Measurements from ENCODE around the gene RBM28.

RBM28 gene, protein sequence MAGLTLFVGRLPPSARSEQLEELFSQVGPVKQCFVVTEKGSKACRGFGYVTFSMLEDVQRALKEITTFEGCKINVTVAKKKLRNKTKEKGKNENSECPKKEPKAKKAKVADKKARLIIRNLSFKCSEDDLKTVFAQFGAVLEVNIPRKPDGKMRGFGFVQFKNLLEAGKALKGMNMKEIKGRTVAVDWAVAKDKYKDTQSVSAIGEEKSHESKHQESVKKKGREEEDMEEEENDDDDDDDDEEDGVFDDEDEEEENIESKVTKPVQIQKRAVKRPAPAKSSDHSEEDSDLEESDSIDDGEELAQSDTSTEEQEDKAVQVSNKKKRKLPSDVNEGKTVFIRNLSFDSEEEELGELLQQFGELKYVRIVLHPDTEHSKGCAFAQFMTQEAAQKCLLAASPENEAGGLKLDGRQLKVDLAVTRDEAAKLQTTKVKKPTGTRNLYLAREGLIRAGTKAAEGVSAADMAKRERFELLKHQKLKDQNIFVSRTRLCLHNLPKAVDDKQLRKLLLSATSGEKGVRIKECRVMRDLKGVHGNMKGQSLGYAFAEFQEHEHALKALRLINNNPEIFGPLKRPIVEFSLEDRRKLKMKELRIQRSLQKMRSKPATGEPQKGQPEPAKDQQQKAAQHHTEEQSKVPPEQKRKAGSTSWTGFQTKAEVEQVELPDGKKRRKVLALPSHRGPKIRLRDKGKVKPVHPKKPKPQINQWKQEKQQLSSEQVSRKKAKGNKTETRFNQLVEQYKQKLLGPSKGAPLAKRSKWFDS

DNA sequence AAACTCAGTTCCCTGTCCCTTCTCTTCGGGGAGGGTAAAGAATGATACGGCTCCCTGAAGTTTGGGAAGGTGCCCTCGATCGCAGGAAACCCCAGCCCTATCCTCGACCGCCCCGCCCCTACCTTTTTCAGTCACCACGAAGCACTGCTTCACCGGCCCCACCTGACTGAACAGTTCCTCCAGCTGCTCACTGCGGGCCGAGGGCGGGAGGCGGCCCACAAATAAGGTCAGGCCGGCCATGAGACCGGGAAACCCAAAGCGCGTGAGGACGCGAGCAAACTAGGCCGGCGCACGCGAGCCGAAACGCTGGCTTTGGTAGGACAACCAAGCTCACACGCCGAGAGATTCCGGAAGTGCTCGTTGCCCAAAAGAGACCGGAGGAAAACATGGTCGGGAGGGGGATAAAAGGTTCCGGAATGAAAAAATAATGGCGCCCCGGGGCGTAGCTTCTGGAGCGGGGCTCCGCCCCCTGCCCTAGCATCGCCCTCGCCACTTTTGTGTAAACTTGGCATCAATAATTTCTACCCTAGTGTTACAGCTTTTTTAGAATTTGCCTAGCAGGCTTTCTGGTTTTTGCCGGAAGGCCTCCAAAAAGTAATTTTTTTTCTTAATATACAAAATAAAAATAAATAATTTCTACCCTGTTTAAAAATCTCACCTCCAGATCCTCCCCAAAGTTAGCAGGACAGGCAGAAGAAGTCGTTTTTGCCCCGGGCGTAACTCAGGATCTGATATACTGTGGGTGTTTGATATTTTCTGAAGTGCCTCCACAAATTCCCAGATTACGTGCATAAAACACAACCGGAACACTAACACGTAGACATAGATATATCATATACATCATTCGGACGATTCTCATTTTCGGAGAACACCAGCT lies at the start of gene RBM28:
Gene RBM28 (minus strand): TSS at position 355 of the 877 bp plus-strand sequence. CDS start 115 bp downstream, at position 240.
- peak; percentile 66 to 78 for DNase-seq (ENCODE audit: low read depth in 2 of 2)

DNA sequence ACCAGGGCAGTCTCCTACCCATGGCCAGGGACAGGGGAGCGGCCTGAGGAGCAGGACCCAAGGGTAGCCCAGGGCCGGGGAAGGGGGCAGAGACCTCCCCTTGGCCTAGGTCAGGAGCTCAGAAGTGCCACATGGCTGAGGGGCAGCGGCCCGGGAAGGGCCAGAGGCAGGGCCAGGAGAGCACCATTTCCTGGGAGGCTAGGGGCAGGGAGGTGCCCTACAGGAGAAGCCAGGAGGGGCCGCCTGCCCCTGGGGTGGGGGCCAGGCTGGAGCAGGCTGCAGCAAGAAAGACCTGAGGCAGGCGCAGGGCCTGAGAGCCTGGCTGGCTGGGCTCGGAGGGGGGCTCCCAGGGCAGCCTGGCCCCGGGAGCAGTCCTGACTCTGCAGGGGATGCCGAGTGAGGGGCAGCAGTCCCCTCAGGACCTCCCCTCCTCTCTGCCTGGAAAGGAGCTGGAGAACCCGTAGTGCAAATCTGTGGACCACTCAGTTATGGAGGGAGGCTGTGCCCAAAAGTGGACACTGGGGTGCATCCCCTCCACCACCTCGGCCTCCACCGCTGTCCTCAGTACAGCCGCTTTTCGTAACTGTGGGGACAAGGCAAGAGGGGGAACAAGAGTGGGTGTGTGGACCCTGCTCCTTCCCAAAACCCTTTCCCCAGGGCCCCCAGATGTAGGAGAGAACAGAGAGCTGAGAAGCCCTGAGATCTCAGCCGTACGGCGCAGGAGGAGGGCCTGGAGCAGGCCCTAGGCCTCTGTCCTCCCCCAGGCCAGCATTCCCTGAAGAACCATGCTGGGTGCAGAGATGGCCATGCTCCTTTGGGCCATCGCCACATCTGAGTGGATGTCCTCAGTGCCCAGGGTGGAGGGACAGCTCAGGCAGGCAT lies 49.0 kb upstream of the RBM28 start:
- DNase-seq (ENCODE audit: low read depth in 2 of 2), result no peak

DNA sequence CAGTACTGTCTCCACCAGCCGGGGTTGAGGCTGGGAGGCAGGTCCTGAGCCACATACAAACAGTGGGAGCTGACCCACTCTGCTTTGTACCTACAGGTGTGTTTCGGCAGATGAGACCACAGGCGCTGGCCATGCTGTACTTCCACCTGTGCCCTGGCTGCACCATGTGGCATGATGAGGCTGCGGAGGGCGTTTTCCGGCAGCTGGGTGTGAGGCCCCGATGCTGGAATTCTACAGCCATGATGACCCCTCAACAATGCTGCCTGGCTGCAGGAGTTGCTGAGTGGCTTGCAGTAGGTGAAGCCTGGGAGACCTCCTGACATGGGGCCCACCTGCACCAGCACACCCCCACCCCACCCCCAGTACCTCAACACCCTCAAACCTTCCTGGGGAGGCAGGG lies 48.1 kb upstream of the RBM28 start:
- DNase-seq (ENCODE audit: low read depth in 2 of 2), result no peak

DNA sequence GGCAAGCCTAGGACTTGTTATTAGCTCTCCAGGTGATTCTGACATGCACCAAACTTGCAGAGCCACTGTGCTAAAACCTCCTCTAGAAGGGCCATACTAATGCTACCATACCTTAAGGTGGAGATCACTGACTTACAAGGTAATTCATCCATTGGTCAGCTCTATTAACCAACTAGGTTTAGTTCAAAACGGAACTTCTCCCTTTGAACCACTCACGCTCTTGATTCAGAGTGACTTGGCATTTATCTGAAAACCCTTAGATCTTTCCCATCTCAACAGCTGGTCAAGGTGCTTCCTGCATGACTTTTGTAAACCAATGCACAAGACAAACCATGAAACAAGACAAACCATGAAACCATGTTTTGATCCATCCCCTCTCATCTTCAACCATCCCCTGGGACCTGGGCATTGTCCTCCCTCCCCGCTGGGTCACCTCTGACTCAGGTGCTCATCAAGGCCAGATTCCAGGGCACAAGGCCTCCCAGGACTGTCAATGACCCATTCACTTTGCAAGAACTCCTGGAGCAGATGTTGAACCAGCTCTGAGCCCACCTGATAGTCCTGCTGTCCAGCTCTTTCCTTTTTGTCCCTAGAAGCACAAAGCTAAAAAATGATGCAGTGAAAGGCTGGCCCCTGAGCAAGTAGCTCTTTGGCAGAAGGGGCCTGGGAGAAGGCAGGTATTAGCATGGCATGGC lies 47.3 kb upstream of the RBM28 start:
- no peak for DNase-seq (ENCODE audit: low read depth in 2 of 2)

DNA sequence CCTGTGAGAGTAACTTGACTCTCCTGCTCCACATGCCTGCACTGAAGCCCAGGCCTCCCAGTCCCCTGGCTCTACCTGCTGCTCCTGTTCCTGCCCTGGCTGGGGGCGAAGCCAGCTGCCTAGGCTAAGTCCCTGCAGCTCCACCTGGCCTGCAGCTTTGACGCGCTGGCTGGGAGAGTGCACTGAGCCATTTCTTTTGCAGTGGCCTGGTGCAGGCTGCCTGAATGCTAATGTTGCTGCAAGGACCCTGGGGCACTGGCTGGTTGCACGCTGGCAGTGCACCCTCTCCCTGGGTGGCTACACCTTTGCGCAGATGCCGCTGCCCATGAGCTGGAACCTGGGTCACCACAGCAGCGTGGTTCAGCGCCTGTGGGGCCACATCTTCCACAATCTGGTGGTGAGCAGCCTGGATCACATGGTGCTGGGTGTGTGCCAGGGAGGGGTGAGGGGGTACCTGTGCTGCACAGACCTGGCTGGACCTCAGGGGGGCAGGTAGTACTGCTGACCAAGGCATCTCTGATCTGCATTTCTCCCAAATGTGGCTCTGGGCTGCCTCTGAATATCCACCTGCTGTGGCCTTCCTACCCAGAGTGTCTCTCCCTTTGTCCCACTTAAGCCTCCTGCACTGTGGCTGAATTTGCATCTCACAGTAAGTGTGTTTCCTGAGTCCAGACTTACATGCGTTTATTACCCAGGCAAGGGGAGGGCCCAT lies 46.1 kb upstream of the RBM28 start:
- no peak for DNase-seq (ENCODE audit: low read depth in 2 of 2)

DNA sequence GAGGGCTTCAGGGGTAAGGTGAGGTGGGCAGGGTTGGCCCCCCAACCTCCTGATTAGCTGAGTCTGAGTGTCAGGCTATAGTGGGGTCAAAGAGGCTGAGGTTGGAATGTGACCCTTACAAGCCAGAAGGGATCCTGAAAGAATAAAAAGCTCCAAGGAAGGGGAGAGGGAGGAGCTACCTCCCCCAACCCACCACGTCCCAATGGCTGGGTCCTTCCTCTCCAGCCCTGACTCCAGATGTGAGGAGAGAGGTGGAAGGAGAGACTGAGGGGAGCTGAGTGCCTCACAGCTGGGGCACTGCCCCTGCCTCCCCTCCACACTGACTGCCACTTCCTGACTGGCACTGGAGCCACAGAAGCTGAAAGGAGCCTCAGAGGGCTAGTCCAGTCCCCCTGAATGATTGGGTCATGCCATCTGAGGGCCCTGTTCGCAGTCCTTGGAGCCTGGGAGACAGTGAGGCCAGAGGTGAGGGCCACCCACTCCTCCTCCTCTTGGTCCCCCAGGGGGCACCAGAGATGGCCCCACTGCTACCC lies 45.4 kb upstream of the RBM28 start:
- DNase-seq (ENCODE audit: low read depth in 2 of 2), result no peak

DNA sequence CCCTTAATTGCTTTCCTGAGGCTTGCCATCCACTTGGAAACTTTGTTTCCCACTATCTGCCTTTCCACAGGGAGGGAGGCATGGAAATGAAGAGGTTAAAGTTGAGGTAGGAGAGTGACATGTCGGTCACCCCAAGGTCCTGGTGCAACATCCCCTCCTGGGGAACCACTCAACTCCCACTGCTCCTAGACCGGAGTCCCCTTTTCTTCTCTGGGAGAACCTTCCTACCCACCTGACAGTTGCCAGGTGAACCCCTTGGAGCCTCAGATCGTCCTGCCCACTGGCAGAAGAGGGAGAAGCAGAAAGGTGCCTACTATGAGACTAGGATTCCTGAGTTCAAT lies 44.4 kb upstream of the RBM28 start:
- DNase-seq (ENCODE audit: low read depth in 2 of 2), result no peak

DNA sequence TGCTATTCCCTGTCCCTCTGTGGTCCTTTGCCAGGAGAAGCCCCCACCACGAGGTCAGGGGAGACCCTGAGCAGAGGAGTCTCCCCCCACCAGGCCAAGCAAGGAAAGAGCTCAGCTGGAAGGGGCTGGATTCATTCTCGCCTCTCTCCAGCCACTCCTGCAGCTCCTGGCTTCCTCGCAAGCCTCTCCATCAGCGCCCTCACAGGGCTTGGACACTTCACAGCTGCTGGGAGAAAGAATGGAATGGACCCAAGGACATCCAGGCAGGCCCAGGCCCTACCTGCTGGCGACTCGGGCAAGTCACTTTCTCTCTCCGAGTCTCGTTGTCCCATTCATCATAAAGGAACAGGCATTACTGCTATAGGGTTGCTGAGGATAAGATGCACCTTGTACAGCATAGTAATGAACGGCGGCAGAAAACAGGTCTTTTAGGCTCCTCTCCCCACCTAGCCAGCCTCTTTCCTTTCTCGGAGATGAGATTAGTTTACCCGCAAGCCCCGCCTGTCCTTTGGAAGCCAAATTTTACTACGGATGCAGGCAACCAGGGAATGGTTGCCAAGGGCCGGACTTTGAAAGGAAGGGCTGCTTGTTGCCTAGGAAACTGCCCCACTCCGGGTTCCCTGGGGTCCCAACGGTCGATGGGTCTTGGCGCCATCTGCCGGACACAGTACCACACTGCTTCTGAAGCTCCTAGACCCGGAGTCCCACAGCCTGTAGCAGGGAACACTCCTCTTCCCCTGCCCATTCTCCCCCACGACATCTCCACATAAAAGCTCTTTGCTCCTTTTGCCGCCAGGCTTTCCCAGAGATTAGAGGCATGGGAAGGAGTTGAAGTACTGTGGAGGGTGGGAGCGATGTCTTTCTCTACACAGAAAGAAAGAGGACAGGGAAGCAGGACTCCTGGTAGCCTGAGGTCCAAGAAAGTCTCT lies 43.8 kb upstream of the RBM28 start:
- peak; percentile 63 to 66 for DNase-seq (ENCODE audit: low read depth in 2 of 2)

DNA sequence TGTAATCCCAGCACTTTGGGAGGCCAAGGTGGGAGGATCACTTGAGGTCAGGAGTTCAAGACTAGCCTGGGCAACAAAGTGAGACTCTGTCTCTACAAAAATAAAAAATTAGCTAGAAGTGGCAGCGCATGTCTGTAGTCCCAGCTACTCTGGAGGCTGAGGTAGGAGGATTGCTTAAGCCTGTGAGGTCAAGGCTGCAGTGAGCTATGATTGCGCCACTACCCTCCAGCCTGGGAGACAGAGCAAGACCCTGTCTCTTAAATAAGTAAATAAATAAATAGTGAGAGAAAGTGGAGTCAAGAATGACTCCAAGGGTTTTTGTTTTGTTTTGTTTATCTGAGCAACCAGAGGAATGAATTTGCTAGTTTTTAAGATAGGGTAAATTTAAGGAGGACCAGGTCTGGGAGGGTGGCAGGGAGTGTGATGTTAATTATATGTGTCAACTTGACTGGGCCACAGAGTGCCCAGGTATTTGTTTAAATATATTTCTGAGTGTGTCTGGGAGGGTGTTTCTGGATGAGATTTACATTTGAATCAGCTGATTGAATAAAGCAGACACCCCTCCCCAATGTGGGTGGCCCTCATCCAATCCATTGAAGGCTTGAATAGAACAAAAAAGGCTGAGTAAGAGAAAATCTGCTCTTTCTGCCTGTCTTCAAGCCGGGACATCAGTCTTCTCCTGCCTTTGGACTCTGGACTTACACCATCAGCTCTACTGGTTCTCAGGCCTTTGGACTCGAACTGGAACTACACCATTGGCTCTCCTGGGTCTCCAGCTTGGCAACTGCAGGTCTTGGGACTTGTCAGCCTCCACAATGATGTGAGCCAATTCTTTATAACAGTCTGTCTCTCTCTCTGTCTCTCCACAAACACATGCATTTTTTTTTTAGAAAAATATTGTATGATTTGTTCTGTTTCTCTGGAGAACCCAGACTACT lies 42.5 kb upstream of the RBM28 start:
- DNase-seq (ENCODE audit: low read depth in 2 of 2), result no peak

DNA sequence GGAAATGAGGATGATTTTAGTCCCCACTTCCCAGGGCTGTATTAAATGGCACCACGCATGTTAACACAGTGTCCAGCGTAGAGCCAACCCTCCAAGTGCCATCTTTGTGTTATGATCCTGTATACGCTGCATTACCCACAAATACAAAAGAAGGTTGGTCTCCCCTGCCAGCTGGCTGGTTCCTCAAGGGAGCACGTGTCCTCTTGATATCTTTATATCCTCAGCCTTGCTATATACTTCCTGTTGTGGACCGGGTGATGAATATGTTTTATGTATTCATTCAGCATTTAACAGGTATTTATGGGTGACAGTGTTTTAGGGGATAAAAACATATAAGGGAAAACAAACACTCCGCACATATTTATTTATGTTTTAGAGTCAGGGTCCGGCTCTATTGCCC lies 41.0 kb upstream of the RBM28 start:
- no peak for DNase-seq (ENCODE audit: low read depth in 2 of 2)

DNA sequence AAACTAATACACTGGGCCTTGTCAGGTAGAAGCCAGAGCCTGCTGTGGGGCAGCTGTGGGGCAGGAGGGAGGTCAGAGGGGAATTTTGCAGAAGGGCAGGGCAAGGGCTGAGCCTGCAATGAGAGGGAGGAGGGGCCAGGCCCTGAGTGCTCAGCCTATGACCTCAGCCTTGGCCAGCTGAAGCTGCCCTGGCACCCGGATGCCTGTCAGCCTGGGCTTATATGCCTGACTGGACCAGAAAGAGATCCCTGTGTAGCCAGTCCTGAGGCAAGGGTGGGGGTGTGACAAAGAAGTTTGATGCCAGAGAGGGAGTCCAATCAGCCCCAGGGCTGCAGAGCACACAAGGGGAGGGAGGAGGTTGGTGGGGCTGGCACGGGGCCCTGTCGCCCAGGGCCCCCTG lies 40.1 kb upstream of the RBM28 start:
- DNase-seq (ENCODE audit: low read depth in 2 of 2), result no peak

DNA sequence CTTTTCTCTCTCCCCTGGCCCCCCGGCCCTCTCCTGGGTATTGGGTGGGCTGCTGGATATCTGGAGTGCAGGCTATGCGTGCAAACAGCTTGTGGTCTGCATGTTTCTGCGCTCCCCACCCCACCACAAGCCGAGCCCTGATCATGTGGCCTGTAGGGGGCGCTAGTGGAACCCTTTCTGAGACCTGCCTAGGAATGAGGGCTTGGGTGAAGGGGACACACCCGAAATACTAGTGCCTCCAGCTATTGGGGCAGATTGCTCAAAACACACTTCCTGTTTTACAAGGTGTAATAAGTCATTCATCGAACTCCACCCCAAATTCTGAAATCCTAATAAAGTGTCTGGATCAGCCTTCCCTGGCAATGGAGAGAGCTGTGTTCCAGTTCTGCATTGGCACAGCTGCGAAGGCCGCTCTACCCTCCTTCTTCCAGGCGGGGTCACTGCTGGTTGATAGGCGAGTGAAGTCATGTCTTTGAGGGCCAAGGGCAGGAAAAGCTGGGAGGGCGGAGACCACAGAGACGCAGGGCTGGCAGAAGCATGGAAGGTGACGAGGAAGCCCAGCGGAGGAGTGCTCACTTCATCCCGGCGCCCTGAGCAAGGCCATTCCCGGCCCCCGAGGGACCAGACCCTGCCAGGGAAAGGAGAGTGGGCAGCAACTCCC lies 37.6 kb upstream of the RBM28 start:
- DNase-seq (ENCODE audit: low read depth in 2 of 2), result peak in 1 of 2 donors; percentile 28

DNA sequence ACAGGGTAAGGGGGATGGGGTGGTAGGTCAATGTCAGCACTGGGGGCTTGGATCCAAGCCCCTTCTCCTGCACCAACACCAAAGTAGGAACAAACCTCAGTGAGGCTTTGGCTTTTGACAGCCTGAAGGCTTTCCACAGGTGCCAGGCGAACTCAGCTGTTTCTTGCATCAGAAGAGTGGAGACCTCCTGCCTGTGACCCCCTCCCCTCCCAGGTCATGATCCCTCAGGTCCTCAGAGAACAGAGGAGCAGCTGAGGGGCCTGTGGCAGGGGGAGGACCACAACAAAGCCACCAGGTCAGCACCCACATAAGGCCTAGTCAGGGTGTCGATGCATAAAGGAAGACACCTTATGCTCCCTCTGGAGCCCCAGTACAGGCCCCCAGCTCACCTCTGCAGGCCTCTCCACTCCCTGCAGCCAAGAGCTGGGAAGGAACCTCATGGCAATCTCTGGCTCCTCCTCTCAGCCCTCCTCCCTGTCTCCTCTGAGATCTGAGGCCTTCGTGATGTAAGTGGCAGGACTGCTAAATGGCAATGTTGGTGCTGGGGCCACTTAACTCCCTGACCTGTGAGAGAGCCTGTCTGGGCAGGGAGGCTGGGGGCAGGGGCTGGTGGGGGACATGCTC lies 36.9 kb upstream of the RBM28 start:
- DNase-seq (ENCODE audit: low read depth in 2 of 2), result no peak

DNA sequence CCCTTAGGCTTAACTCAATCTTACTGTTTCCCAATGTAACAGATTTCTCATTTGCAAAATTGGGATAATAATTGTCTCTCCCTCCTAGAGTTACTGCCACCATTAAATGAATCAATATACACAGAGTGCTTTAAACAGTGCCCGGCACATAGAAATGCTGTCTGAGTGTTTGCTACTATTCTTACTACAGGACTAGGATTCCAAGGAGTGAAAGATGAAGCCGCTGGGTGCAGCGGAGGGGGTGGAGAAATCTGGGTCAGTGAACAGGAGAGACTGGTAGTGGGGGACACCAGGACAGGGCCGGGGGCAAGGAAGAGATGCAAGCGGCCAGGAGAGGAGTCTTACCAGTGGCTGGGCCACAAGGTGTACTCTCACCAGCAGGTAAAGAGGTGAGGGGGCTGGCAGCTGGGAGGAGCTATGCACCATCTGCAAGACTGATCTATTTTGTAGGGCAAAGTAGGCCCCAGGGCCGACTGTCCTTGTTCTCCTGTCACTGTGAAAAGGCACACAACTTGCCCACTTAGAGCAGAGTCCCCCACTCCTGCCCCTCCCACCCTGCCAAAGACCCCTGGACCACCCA lies 36.3 kb upstream of the RBM28 start:
- no peak for DNase-seq (ENCODE audit: low read depth in 2 of 2)

DNA sequence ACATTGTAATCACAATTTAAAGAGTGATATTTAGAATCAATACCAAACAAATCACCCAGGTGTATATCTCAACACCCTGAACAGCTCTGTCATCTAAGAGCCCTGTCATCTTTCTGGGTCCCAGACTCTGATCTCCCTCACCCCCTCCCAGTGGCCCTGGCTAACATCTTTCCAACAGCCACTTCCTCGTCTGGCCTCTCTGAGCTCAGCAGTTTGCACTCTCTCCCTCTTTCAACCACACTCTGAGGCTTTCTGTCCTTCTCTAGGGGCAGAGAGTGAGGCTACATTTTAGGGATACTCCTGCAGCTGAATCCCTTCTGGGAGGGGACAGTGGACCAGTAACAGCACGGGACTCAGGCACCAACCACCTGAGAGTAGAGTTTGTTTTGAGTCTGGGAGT lies 34.9 kb upstream of the RBM28 start:
- no peak for DNase-seq (ENCODE audit: low read depth in 2 of 2)

DNA sequence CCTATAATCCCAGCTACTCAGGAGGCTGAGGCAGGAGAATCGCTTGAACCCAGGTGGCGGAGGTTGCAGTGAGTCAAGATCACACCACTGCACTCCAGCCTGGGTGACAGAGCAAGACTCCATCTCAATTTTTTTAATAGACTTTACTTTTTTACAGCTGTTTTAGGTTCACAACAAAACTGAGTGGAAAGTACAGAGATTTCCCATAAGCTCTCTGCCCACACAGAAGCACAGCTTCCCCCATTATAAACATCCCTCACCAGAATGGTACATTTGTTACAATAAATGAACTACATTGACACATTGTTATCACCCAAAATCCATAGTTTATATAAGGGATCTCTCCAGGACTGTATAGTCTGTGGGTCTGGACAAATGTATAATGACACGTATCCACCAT lies 32.4 kb upstream of the RBM28 start:
- no peak for DNase-seq (ENCODE audit: low read depth in 2 of 2)
